Activated CD4-positive, alpha-beta T cell treated with anti-CD3 and anti-CD28 coated beads, Interleukin-2, amount 50 U/mL, for 16 hours (primary cell): Measurements from ENCODE around the gene IL16.
"Not testable (repeated sequence)": the region's sequence is repeated elsewhere in the genome, so short reads cannot be mapped to it uniquely, and the experiment has no call there.

ENCODE experiments used
- DNase-seq: peaks from one replicate; pipeline ENCODE4 v3.0.0-alpha.2; 2020

The IL16 gene

DNA sequence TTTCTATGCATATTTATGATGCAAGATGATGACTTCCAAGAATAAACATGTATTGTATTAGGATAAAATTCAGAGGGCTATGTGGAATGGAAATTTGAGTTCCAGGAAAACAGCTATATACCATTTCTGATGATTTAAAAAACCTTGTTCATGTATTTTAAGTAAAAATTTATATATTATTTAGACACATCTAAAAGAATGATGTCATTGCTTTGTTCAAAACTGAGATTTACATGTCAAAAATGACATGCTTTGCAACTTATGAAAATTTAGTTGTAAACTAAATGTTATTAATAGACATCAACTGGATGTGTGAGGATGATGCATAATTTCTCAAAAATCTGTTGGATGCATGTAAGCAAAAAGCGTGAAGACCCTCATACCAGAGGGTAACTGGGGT is 125.0 kb downstream of the IL16 start:
- DNase-seq, result no peak

DNA sequence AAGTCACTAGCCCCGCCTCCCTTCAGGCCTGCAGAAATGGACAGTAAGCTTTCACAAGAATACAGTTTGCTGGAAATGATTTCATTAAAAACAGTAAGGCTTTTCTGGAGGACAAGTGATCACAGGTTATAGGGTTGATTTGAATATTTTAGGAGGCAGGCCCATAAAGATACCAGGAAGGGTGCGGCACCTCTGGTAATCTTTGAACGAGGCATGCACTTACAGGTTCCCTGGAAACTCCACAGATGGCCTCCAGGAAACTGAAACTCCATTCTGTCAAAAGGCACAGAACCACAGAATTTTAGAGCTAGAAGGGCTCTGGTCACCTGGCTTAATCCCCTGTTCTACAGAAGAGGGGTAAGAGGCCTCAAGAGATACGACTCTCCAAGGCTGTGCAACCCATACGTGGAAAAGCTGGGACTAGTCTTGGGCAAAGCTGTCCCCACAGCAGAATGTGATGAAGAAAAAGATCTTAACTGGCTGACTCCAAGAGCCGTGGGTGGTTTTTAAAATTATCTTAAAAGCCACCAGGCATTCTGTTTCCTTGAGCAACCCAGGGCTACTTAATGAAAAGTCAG is 126.1 kb downstream of the IL16 start:
- no peak for DNase-seq

DNA sequence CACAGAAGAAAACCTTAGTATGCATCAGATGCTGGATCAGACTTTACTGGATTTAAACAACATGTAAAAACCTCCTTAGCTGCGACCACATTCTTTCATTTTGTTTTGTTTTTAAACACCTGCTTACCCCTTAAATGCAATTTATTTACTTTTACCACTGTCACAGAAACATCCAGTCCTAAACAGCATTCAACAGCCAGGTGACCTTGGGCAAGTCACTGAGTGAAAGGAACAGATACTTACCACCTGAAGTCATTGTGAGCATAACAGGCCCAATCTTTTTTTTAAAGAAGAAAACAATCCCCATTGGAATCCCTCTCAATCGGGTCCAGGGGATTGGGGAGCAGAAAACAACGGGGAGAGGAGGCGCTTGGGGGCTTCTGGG is 126.9 kb downstream of the IL16 start:
- no peak for DNase-seq

DNA sequence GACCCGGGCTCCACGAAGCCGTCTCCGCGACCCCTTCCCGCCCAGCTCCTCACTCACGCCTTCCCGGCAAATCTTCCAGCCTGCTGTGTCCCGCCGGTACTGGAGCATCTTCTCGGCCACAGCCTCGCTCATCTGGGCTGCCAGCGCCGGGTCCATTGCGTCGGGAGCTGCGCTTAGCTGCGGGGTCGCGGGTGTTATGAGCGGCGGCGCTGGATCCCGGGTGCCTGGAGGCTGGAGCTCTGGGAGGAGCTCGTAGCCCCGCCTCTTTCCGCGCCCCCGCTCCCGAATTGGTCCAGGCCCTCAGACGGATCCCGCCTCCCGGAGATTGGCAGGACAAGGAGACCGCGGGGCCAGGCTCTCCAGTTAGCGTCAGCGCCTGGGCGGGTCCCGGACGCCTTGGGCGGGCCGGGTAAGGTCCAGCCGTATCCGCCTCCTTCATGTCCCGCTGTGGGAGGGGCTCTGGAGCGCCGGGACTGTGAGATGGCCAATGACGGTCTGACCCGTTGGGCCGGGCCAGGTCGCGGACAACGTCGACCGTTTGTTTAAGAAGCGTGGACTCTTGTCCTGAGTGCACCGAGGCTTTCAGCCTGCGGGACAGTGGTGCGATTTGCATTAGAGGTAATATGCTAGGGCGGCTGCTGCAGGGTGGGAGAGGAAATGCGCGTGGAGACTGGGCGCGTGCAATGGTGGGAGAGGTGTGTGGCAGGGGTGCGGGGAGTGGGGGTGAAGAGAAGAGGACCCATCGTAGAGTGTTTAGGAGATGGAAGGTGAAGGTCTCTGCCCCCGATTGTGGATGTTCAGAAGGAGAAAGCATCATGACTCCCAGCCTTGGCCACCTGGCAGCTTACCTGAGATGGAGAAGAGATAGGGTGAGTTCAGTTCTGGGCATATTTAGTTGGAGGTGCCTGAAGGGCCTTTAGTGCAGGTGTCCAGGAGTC is 127.5 kb downstream of the IL16 start, which contains the start of gene STARD5:
Gene STARD5 (minus strand): TSS at position 198 of the 938 bp plus-strand sequence. CDS start 42 bp downstream, at position 156.
- DNase-seq, result peak; percentile 98

DNA sequence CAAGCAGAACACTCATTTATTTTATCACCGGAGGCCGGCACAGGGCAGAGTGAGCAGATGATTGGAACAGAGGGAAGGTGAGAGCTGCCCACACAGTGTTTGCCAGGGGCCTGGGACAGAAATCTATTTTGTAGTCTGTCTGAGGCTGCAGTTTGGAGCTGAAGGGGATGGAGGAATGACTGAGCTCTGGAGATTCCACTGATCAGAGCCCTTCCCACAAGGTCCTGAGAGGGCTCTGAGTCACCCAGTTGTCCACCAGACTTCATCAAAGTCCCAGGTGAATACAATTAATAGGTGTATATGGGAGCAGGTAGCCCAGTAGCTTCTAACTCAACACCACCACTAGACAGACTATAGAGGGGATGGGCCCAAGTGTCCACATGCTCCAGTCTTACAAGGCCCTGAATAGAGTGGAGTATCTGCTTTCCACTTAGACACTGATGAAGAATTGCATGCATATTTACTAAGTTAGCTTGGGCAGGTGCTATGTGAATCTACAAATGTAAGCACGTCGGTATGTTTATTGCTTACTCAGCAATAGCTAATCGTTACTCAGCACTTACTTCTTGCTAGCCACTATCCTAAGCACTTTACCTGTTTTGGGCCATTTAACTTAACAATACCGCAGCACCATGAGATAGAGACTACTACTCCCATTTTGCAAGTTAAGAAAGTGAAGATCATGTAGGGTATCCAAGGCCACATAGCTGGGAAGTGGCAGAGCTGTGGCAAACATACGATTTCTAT is 130.0 kb downstream of the IL16 start:
- no peak for DNase-seq

DNA sequence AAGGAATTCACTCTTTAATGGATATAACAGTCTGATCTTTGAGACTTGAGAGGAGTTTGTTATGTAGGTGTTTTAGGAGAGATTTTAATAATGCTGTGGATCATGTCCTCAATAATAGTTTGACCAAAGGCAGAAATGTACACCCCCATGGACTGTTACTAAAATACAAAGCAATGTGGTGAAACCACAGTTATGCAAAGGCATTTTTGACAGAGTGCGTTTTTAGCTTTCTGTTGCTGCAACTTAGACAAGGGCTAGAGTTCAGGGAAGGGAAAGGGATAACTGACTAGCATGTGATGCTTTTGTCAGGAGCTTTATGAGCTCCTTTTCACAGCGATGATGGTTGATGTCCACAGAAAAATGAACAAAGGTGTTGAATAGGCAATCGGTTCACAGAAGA is 130.8 kb downstream of the IL16 start:
- no peak for DNase-seq

DNA sequence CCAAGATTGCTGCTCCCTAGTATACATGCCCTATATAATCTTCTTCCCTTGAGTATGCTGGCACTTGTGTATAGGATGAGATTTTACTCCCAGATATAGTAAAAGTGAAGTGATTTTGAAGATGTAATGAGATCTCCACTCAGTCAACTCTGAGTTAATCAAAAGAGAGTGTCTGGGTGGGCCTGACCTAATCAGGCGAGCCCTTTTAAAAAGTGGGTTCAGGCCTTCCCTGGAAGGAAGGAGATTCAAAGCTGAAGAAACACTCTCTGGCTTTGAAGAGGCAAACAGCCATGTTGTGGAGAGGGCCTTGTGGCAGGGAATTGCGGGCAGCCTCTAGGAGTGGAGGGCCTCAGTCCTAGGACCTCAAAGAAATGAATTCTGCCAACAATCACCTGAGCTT is 132.8 kb downstream of the IL16 start:
- no peak for DNase-seq

DNA sequence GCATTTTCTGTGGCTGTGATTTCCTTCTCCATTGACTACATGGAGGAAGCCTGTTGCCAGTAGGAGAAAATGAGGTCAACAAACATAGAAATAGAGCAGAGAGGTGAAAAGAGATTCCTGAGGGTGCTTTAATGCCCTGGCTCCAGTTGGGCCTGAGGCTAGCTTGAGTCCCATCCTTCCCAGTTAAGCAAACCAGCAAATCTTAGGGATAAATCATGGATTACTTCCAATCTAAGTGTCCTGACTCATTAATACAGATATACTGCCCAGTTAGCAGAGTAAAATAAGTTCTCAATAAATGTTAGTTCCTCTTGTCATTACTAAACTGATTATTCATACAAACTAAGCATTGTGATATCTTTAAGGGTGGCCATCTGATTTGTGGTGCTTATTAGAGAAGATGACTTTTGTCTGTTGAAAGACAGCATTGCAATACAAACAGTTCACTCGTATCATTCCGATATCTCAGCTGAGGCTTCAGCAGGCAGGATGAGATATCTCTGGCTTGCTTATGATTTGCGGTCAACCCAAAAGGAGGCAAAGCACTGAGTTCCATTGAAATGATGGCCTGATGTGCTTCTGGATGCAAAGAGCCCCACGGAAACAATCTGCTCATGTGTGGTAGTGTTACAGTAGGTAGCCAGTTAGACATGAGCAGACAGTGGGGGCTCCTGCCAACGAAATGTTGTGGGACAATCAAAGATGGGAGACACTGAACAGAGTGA is 133.8 kb downstream of the IL16 start:
- no peak for DNase-seq

DNA sequence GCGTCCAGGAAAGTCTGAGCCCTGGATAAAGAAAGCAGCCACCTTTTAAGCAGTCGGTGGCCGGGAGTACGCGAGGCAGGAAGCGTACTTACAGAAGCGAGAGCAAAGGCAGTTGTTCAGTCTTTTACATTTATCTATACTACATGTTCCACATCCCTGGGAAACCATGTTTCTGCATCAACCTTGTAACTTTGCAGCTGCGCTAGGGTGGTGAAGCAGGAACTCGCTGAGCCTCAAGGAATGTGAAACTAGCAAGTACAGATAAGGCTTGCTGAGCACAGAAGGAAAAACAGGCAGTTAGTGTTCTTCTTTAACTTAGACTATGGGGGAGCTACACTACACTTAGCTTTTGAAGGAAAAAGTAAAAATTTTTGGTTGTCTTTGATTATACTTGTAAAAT is 134.5 kb downstream of the IL16 start:
- DNase-seq, result not testable (repeated sequence)

DNA sequence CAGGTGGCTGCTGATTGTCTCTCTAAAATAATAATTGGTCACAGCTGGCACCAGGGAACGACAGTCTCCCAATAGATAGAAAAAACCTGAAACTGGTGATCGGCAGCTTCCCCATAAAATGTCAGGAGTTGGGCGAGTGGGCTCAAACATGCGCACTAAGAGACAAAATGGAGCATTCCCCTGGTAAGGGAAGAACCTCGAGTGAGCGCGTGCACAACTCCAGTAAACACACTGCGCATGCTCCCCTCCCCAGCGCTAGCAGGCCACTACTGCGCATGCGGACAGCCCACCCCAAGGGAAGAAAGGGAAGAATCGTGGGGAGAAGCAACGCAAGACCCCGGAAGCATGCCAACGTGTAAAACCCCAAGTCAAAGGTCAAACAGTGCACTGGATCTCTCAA is 134.9 kb downstream of the IL16 start:
- no peak for DNase-seq

DNA sequence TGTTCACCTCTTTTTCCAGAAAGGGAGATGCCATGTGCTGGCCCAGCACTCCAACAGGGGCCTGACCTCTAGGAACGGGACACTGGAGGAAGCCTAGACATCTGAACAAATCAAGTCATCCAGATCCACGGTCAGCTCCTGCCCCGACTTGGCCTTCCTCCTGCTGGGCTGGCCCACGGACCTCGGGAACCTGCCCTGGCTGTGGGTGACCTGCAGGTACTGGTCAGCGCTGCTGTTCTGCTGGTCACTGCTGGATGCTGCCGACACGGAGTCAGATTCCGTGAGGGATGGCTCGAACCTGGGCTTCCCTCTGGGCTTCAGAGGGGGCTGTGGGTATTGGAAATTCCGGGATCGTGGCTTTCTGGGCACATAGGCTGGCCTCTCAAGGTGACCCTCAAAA is 135.6 kb downstream of the IL16 start:
- DNase-seq, result no peak

DNA sequence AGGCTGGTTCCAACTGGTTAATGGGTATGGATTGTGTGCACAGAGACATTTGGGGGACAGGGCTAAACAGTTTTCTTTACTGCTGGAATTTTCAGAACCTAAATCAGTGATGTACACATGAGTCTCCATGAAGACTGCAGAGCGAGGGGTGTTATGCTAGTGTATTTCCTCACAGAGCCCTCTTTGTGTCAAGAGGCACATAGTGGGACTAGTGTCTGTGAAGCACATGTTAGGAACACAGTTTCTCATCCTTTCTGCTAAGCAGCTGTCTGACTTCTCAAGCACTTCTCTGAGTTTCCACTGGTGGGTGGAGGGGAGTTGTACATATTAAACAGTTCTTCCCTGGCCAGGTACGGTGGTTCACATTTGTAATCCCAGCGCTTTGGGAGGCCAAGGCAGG is 136.7 kb downstream of the IL16 start:
- DNase-seq, result no peak

DNA sequence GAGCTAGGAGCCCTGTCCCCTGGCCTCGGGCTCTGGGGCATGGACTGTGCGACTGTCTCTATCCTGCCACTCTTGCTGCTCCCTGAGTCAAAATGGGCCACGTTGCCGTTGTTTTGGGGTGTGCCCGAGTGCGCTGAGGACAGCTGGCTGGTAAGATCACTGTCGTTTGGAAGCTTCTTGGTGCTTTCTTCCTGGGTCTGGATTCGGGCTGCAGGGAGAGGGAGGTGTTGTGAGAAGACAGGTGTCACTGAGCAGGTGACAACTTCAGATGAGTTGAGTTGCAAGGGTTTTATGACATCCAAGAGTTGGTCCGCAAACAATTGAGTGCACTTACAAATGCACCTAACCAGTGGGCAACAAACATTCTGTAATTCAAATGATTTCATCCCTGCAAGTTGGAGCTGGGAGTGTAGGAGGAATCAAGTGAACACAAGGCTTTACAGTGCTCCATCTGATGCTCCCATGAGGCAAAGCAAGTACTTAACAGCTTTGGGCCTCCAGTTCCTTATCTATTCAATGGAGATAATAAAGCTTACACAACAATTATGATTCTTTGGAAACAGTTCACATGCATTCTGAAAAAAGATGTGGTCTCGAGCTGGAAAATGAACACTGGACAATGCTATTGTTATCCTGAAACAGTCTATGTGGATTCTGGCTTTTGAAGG is 138.2 kb downstream of the IL16 start:
- no peak for DNase-seq

DNA sequence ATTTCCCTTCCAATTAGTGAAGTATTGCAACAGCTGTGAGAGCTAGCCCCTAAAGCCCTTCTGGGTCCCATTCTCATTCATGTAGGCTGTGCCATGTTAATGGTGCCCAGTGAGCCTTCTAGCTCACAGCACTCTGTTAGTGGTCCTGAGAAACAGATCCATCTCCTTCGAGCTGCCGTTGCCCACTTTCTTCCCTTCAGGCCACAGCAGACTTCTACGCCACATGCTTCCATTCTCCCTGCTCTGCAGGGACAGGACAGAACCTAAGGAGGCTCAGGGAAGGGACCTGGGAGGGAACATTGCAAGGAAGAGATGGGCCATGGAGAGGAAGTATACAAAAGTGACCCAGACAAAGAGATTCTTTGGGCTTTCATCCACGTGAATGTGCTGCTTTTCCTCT is 139.0 kb downstream of the IL16 start:
- DNase-seq, result no peak

DNA sequence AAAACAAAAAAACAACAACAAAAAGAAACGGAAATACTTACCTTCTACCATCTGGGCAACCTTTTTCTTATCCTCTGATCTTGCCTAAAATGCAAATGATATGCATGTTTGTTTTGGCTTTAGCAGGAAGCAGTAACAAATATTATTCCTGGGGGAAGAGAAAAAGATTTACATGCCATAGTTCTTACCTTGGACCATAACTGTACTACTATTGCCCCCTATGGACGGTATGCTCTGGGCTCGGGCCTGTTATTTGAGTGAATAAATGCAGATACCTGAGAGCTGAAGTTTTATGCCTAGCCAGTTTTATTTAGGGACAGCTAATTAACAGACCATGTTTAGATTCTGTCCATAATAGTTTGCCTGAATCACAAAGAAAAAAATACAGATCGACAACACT is 139.9 kb downstream of the IL16 start:
- peak; percentile 35 for DNase-seq

DNA sequence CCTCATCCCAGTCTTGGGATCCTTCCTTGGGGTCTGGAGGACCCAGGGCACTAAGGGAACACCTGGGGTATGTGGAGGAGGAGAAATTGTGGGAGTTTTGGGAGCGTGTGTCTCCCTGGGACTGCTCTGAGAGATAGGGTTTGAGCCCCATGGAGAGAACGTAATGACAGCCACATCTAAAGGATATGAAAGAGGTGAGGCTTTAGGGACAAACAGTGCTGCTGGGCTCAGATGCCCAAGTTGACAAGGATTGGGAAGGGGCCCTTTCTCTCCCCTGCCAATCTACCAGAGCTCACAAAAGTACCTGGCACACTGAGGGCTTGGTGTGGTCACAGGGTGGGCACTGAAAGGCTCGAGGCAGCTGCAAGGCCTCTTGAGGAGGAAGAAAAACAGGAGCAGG is 140.6 kb downstream of the IL16 start:
- DNase-seq, result no peak

DNA sequence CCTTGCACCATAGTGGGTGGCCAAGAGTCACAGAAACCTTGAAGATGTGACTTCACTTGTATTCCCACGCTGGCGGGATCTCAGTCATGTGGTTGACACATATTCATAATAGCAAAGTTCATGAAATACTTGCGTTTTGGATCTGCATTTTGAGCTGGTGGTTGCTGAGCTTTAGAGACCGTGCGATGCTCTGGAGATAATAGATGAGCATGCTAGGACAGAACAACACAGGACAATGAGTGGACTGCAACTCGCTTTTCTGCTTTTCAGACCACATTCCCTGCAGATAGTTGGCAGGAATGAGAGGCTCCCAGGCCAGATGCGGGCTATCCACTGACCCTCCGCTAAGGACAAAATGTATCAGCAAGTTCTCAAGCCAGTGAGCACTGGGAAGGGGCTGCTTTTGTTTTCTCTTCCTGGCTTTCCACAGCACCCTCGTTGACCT is 141.1 kb downstream of the IL16 start:
- peak; percentile 21 for DNase-seq

DNA sequence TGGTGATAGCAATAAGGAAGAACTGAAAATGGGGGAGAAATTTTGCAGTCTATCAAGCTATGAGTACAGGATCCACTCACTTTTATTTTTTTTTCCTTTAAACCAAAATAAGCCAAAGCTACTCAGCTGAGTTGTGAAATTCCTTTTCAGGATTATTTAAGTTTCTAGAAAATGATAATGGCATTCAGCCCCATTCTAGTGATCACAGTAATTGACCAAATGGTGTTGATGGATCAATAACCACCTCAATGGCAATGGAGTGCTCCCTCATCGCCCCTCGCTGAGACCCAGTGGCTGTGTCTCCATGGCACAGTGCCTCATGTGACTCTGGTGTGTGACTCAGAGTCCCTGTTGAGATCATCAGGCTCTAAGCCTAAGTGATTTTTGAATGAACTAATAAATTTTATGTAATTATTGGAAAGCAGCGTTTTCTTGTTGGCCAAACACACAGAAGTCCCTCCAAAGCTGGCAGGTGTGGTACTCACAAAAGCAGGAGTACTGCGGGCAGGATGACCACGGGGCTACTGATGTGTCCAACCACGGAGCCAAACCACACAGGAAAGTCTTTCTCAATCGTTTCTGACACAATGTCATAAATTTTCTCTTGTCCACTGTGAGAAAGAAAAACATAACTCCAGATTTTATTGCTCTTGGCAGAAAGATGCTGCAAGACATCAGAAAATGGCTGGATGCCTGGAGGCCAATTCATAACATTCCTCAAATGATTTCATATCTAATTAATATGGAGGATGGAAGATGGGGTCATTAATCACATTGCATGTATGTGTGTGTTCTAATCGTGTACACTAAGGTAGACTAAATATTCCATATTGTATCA is 141.7 kb downstream of the IL16 start:
- no peak for DNase-seq

DNA sequence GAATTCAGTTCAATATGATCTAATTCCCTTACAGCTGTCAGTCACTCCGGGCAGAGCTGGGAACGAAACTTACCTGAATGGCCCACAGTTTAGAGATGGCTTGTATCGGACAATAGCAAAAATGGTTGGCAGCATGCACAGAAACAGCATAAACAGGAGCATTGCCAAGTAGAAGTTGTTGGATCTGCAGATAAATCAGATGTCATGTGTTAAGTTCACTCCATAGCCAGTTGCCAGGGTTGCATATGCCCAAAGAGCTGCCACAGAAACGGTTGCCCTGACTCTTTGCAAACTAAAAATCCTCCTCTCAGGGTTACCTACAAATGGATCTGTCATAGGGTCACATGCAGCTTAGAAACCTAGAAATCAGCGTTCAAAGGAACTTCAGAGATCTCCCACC is 142.6 kb downstream of the IL16 start:
- no peak for DNase-seq

DNA sequence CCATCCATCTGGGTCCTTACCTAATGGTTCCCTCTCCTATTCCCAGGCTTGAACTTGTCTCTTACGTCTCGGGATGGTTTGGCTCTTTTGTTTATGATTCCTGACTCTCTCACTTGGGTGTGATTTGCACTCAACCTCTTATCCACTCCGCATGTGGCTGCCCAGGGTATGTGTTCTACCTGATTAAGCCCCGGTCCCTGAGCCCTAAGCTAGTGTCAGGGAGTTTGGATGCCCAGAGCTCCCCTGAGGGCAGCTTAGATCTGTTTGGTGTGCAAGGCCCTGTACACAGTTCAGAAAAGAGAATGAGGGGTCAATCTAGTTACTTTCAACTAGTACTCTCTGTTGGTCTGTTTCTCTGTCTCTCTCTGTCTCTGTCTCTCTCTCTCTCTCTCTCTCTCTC is 143.2 kb downstream of the IL16 start:
- no peak for DNase-seq

DNA sequence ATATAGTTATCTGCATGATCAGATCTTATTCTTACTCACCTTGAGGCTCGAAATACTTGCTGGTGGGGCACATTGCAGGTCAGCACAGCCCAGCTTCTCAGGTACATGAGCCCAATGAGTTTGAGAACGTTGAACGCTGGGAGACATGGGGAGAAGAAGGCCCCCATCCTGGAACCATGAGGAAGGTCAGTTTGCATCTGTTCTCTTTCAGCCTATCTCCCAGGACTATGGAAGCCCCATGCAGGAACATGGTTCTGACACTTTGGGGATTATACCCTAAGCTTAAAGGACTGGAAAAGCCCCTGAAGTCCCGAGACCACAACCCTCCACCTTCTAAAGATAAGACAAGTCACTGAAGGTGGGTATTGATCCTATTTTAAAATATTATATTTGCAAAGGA is 144.7 kb downstream of the IL16 start:
- no peak for DNase-seq

DNA sequence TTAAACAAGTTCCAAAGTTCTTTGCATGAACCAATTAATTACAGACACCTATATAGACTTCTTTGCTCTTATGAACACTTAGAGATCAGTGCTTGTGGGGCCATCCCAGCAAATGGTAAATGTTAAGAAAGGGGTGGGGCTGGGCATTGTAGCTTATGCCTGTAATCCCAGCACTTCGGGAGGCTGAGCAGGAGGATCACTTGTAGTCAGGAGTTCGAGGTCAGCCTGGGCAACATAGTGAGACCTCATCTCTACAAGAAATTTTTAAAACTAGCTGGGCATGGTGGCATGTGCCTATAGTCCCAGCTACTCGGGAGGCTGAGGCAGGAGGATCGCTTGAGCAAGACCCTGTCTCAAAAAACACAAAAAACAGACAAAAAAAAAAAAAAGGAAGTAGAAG is 146.7 kb downstream of the IL16 start:
- no peak for DNase-seq
